Colonic mucosa (tissue), 4 donors: ENCODE measurements around the gene CTNND2. TPM values are rescaled to one million over a fixed set of nuclear protein-coding genes. Genes with fewer than 3 reads are reported as not detected.
"Not testable (repeated sequence)": the region's sequence is repeated elsewhere in the genome, so short reads cannot be mapped to it uniquely, and the experiment has no call there.

Experiments used
- DNase-seq: peaks from one replicate; pipeline ENCODE4 v3.0.0-alpha.2; 2020
- H3K27ac ChIP-seq: fragments of 200-600 bp; one replicate; pipeline ENCODE4 v1.8.0; 2021
- H3K27me3 ChIP-seq: fragments of 200-600 bp; one replicate; pipeline ENCODE4 v1.8.0; 2021
- H3K36me3 ChIP-seq: fragments of 200-600 bp; one replicate; pipeline ENCODE4 v1.8.0; 2021
- H3K4me1 ChIP-seq: fragments of 200-600 bp; one replicate; pipeline ENCODE4 v1.8.0; 2021; ENCODE audit warnings: mild to moderate bottlenecking
- H3K4me3 ChIP-seq: fragments of 200-600 bp; one replicate; pipeline ENCODE4 v1.8.0; 2021
- H3K9ac ChIP-seq, 2 donors: one replicate each; pipeline ENCODE4 v1.7.0; 2013; ENCODE audit warnings: control low read depth in 2 of 2, low read depth in 2 of 2, low read length in 2 of 2
- H3K9me3 ChIP-seq: fragments of 200-600 bp; one replicate; pipeline ENCODE4 v1.8.0; 2021
- CTCF ChIP-seq: fragments of 200-600 bp; IDR thresholded peaks from one replicate; pipeline ENCODE4 v1.8.0; 2022; ENCODE audit warnings: antibody characterized with exemption, mild to moderate bottlenecking
- intact Hi-C: fragments of 100-400 bp; cut with DNase I; formaldehyde crosslinking; loops from one replicate; pipeline ENCODE4 v1.14.1; 2022
- total RNA-seq, 2 donors: library from RNA; stranded (reverse); fragmentation: NEBNext Ultra II Directional in 1 of 2; extraction: Animal tissue kit (Norgen Biotek cat#: 25700) in 1 of 2; gene quantifications; one replicate each; pipeline ENCODE4 v1.2.1, GENCODE V29; 2021
- donor health status: healthy.
- donor health status: DM: no; HTN: no; CAD: no.
- donor health status: DM: no; HTN: no; CAD: no.

Gene CTNND2
- total RNA-seq, 2 donors from 2014 or later, result 1.1 TPM

GRCh38 chr5:11426442-11426841 is 477.8 kb downstream of the CTNND2 start:
- no peaks in the 10 kb centered on the region for H3K9me3 ChIP-seq
- DNase-seq, result no peak
- no peaks in the 10 kb centered on the region for H3K36me3 ChIP-seq
- no peak for TF ChIP-seq CTCF
- no peaks in the 10 kb centered on the region for H3K27me3 ChIP-seq
- intact Hi-C loops, result no loop called here
- H3K9ac ChIP-seq, result no peak overlapping the region
- no peak overlapping the region for H3K27ac ChIP-seq
- no peaks in the 10 kb centered on the region for H3K4me1 ChIP-seq
- H3K4me3 ChIP-seq, result no peak overlapping the region

- H3K9me3 ChIP-seq, result no peaks in the 10 kb centered on the region
- no peak overlapping the region for H3K4me3 ChIP-seq
- no peaks in the 10 kb centered on the region for H3K36me3 ChIP-seq
- no peak overlapping the region for H3K9ac ChIP-seq
- no peak for DNase-seq
- TF ChIP-seq CTCF, result no peak
- intact Hi-C loops, result no loop called here
- no peaks in the 10 kb centered on the region for H3K4me1 ChIP-seq
- no peaks in the 10 kb centered on the region for H3K27me3 ChIP-seq
- H3K27ac ChIP-seq, result no peak overlapping the region
Observed at GRCh38 chr5:11422342-11422741, 481.9 kb downstream of the CTNND2 start.

- no peaks in the 10 kb centered on the region for H3K9me3 ChIP-seq
- TF ChIP-seq CTCF, result no peak
- no peaks in the 10 kb centered on the region for H3K27me3 ChIP-seq
- intact Hi-C loops, result no loop called here
- H3K36me3 ChIP-seq, result no peaks in the 10 kb centered on the region
- H3K4me3 ChIP-seq, result no peak overlapping the region
- no peaks in the 10 kb centered on the region for H3K4me1 ChIP-seq
- no peak for DNase-seq
- no peak overlapping the region for H3K9ac ChIP-seq
- H3K27ac ChIP-seq, result no peak overlapping the region
Observed at GRCh38 chr5:11420969-11421368, 483.3 kb downstream of the CTNND2 start.

- H3K4me1 ChIP-seq, result no peaks in the 10 kb centered on the region
- H3K27me3 ChIP-seq, result no peaks in the 10 kb centered on the region
- H3K4me3 ChIP-seq, result no peak overlapping the region
- no peak for DNase-seq
- no peak overlapping the region for H3K27ac ChIP-seq
- H3K9me3 ChIP-seq, result no peaks in the 10 kb centered on the region
- TF ChIP-seq CTCF, result no peak
- no peaks in the 10 kb centered on the region for H3K36me3 ChIP-seq
- no peak overlapping the region for H3K9ac ChIP-seq
- intact Hi-C loops, result no loop called here
Observed at GRCh38 chr5:11415751-11416150, 488.5 kb downstream of the CTNND2 start.

GRCh38 chr5:11414732-11415131 is 489.5 kb downstream of the CTNND2 start:
- H3K9me3 ChIP-seq, H3K27me3 ChIP-seq, H3K36me3 ChIP-seq, H3K9ac ChIP-seq, H3K4me1 ChIP-seq, intact Hi-C loops, H3K4me3 ChIP-seq, H3K27ac ChIP-seq, DNase-seq: not testable (repeated sequence)

- no peak for DNase-seq
- no peak overlapping the region for H3K9ac ChIP-seq
- H3K27ac ChIP-seq, result no peak overlapping the region
- no peaks in the 10 kb centered on the region for H3K4me1 ChIP-seq
- TF ChIP-seq CTCF, result no peak
- H3K36me3 ChIP-seq, result no peaks in the 10 kb centered on the region
- intact Hi-C loops, result no loop called here
- H3K9me3 ChIP-seq, result no peaks in the 10 kb centered on the region
- no peaks in the 10 kb centered on the region for H3K27me3 ChIP-seq
- H3K4me3 ChIP-seq, result no peak overlapping the region
Observed at GRCh38 chr5:11411621-11412020, 492.6 kb downstream of the CTNND2 start.
